Mammary epithelial cell (primary cell): ENCODE data around the gene RGS19.

Experiments used
- EZH2 ChIP-seq: IDR thresholded peaks from 2 replicates; pipeline ENCODE4 v1.6.1; 2012; ENCODE audit warnings: low read length, inconsistent platforms, borderline replicate concordance
- TF ChIP-seq, protein P1 (sequence below), 2 donors: IDR thresholded peaks in 1 of 2; conservative IDR thresholded peaks in 1 of 2; 2 replicates each; pipeline ENCODE4 v1.5.1; 2011 to 2012; ENCODE audit warnings: inconsistent platforms in 2 of 2, low read length in 2 of 2, mild to moderate bottlenecking in 2 of 2, control low read depth in 1 of 2, low read depth in 1 of 2; ENCODE audit not compliant: insufficient read depth in 1 of 2; ENCODE audit errors: extremely low read depth in 1 of 2

GRCh38 chr20:64070244-64070993, 8.9 kb downstream of the RGS19 start:
- TF ChIP-seq, protein P1, sequence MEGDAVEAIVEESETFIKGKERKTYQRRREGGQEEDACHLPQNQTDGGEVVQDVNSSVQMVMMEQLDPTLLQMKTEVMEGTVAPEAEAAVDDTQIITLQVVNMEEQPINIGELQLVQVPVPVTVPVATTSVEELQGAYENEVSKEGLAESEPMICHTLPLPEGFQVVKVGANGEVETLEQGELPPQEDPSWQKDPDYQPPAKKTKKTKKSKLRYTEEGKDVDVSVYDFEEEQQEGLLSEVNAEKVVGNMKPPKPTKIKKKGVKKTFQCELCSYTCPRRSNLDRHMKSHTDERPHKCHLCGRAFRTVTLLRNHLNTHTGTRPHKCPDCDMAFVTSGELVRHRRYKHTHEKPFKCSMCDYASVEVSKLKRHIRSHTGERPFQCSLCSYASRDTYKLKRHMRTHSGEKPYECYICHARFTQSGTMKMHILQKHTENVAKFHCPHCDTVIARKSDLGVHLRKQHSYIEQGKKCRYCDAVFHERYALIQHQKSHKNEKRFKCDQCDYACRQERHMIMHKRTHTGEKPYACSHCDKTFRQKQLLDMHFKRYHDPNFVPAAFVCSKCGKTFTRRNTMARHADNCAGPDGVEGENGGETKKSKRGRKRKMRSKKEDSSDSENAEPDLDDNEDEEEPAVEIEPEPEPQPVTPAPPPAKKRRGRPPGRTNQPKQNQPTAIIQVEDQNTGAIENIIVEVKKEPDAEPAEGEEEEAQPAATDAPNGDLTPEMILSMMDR (conservative IDR thresholded peaks at IDR 0.05 in 1 of 2, IDR thresholded peaks at IDR 0.05 in 1 of 2; ENCODE audit: extremely low read depth in 1 of 2, insufficient read depth in 1 of 2, low read depth in 1 of 2, low read length in 2 of 2) = no peak
- no peak for TF ChIP-seq EZH2
